Peyer's patch (tissue), 4 donors: ENCODE data around the gene C8B.

ENCODE experiments used
- CTCF ChIP-seq, 6 experiments: fragments of 450-650 bp in 4 of 6; fragments of 200-600 bp in 2 of 6; sonication (generic) in 1 of 6; IDR thresholded peaks; one replicate each; pipeline ENCODE4 v1.5.1; 2017 to 2019; ENCODE audit warnings: antibody characterized with exemption in 6 of 6, mild to moderate bottlenecking in 3 of 6, moderate library complexity in 1 of 6
- POLR2A ChIP-seq, 2 donors: fragments of 450-650 bp; IDR thresholded peaks; one replicate each; pipeline ENCODE4 v1.5.1; 2017; ENCODE audit warnings: antibody characterized with exemption in 2 of 2, mild to moderate bottlenecking in 2 of 2, moderate library complexity in 2 of 2

DNA sequence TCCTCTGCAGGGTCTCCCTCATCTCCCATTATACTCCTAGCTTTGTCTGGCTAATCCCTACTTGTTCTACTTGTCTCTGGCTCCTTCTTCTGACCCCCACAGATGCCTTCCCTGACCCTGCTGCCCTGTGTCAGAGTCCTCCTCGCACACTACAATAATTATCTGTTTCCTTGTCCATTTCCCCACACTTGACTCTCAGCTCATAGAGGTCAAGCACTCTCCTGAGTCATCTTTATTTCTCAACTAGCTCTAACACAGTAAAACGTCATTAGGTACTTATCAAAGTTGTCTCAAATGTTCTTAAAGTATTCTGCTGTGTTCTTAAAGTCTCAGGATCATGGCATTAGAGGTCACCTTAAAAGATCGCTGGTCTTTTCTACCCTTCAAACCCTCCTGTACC is 64.1 kb downstream of the C8B start:
- TF ChIP-seq CTCF (IDR thresholded peaks at IDR 0.05) (no peak), POLR2A (IDR thresholded peaks at IDR 0.05) (no peak)
